Hematopoietic multipotent progenitor cell treated with erythropoietin and hydrocortisone succinate and interleukin-3 and kit ligand, for 6 days (in vitro differentiated cells): ENCODE data around the gene GGTLC2.

Experiments used
- DNase-seq: peaks from one replicate; pipeline ENCODE4 v3.0.0-alpha.2; 2015

Gene GGTLC2

DNA sequence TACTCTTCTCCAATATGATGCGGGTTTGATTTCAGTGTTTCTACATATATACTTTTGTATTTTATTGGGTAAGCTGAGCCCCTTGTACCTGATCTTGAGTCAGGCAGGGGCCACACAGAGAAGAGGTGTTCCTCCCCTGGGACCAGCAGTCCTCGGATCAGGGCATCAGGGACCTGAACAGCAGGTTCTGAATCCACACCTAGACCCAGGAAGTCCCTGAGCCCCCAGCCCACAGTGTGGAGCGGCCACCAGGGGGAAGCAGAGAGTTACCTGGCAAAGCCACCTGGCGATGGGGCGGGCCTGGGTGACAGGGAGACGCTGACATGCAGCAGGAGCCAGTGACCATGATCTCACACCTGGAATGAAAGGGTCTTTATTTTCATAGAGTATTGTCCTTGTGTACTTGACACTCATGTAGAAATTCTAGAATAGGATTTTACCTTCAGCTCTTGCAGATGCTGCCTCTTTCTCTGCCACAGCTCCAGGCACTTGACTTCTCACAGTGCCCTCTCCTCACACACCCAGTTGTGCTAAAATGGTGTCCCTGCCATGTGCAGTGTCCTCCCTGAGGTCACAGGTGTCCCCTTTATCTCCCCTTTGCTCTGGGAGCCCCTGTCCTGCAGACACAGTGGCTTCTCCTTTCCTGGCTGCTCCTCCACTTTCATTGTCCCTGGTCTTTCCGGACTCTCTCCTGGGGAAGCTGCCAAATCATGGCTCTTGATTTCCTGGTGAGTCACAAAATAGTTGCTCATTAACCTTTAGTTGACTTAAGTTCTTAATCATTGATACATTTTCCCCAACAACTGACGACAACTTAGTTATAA is 48.5 kb downstream of the GGTLC2 start:
- peak; percentile 49 for DNase-seq

DNA sequence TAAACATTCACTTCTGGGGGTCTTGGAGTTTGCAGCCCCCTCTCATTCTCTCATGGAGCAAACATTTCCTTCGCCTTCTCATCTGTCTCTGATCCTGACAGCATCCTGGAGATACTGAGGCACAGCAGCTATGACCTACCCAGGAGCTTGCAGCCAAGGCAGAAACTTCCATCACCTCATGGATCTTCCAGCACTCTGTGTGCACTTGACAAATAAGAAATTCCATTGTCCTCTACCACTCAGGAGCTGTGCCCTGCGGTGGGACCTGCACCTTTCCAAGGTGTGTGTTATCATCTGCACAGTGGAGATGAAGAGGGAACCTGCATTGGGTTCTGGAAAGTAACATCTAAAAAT is 49.1 kb downstream of the GGTLC2 start:
- no peak for DNase-seq

DNA sequence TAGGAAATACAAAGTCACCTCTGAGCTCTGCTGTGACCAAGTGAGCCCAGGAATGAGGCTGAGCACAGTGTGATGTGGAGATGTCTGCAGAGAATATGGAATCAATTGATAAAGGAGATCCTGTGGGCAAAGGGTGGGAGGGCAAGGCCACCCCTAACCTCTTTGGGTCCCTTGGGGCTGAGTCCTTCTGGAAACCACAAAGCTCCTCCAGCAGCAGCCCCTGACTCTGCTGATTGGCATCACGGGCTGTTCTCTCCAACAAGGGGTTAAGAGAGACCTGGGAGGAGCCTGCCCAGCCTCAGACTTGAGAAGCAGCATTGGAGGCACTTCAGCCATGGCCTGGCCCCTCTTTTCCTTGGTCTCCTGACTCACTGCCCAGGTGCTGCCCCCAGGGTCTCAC is 49.7 kb downstream of the GGTLC2 start:
- no peak for DNase-seq

DNA sequence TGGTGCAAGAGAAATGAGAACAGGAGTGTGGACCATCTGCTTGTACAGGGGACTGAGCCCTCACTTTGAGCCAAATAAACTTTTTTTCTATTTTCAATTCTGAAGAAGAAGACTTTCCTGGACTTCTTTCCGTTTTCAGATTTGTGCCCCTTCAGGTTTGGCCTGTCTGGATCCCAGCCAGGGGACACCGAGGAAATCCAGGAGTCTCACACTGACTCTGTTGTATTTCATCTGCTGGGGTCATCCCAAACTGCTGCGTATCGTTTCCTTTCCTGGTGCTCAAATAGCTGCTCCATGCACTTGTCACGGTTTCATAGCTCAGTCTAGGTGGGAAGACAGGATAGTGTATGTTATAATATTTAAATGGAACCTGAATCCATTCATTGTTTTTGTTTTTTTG is 51.7 kb downstream of the GGTLC2 start:
- no peak for DNase-seq
